CD4-positive, alpha-beta T cell treated with Interleukin-4 for 1 hour (primary cell): ENCODE data around the gene RIN3.
A peak's percentile ranks its signal among the peaks of the same experiment; 100 is the strongest.

ENCODE experiments used
- DNase-seq, 2 donors: peaks; one replicate each; pipeline ENCODE4 v3.0.0-alpha.2; 2020 to 2022

RIN3 gene

DNA sequence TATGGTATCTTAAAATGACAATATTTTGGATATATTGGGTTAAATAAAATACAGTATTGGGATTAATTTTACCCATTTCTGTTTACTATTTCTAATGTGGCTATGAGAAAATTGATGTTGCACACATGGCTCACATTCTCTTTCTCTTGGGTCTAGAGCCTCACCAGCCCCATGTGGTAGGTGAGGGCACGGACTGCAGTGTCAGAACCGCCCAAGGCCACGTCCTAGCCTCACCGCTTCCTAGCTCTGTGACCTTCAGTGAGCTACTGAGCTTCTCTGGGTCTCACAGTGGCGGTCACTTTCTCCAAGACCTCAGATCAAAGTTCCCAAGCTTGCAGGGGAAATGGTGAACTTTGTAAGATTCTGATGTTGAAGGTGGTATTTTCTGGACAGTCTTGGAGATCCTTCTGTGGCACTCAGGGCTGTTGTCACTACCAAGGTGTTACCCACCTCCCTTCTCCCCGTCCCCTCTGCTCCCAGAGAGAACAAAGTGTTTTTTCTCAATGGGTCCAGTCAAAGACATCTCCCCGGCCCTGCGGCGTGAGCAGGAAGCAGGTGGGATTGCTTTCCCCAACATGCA is 87.6 kb downstream of the RIN3 start:
- no peak for DNase-seq

DNA sequence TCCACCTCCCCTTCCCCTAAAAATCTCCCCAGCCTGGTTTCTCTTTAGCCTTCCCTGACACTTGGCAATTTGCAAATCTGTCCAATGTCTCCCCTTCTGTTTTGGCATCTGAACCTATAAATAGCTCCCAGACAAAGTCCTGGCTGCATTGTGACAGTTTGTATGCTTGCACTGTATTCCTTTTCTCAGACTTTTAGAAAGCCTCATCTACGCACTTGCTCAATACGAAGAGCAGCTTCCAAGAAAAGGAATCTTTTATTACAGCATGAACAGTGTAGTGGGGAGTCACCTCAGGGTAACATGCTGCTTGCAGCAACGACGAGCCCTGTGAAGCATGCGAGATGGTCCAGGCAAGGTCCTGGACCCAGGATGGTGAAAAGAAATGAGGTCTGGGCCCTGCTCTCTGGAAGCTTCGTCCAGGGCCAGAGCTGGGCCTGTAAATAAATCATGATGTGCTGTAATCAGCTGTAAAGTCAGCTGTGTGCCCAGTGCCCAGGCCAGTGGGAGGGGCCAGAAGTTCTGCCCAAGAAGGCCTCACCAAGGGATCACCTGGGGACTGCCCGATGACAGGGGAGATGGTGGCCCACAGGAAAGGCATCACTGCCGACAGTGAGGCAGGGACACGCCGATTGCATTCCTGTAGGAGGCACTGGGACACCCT is 88.3 kb downstream of the RIN3 start:
- no peak for DNase-seq

DNA sequence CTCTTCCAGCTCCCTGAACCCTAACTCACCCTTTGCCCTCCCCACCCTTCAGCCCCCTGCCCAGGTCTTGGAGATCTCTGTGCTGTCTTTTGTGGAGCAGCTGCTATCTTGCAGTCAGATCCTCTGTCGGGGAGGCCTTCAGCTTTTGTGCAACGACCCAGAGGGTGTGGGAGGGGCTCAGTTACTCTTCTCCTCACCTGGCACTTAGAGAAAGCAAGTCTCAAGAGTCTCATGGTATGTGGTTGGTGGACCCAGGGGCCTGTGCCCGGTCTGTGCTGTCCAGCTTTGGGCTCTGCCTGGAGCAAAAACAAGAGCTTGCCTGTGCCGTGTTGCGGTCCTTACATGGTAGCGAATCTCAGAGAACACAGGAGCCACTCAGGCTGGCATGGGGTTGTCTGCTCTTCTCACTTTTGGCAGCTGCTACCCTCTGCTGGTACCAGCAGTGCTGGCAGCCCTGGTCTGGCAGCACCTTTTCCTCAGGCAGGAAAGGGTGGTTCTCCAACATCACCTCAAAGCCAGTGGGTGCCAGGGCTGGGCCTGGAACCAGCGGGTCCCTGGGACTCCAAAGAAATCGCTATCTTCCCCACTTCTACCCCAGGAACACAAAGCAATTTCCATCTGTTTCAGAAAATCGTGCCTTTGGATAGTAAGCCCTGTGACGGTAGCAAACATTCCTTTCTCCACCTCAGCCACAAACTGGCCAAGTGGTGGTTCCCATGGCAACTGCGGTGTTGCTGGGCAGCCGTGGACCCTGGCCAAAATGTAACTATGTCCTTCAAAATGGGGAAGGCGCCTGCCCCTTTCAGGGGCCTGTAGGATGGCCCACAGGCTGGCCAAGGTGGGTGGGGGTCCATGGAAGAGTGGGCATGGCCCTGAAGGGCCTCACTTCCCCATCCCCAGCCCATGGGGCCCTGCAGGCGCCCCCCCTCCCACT is 90.0 kb downstream of the RIN3 start:
- peak; percentile 69 to 71 for DNase-seq

DNA sequence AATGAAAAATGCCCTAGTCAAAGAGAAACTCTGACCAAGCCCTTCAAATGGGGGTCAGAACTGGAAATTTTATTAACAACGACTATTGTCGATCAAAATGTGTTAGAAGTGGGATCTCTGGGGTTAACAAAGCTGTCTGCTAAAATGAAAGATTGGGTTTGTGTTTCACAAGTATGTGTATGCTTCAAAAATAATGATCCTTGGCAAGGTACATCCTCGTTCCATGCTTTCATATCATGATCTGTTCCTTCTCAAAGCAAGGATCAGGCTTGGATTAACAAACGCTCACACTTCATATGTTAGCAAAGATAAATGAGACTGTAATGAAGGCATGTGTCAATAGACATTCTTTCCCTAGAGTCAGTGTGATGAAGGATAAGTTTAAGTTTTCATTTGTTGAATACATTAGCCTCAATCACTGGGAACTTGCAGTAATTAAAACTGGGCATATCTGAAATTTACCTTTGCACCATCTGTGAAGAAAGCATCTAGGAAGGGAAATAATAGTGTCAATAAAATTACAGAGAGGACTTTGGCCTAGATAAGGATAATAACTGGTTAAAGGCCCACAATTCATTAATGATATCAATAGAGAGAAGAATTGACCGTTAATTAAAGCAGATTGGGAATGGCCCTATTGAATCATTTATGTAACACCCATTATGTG is 91.8 kb downstream of the RIN3 start:
- DNase-seq: no peak

DNA sequence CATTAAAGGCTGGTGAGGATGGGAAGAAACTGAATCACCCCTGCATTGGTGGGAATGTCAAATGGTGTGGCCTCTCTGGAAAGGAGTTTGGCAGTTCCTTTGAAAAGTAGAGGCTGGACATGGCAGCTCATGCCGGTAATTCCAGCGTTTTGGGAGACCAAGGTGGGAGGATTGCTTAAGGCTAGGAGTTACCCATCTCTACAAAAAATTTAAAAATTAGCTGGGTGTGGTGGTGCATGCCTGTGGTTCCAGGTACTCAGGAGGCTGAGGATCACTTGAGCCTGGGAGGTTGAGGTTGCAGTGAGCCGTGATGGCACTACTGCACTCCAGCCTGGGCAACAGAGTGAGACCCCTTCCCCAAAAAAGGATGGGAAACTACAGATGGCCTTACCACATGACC is 93.7 kb downstream of the RIN3 start:
- no peak for DNase-seq

DNA sequence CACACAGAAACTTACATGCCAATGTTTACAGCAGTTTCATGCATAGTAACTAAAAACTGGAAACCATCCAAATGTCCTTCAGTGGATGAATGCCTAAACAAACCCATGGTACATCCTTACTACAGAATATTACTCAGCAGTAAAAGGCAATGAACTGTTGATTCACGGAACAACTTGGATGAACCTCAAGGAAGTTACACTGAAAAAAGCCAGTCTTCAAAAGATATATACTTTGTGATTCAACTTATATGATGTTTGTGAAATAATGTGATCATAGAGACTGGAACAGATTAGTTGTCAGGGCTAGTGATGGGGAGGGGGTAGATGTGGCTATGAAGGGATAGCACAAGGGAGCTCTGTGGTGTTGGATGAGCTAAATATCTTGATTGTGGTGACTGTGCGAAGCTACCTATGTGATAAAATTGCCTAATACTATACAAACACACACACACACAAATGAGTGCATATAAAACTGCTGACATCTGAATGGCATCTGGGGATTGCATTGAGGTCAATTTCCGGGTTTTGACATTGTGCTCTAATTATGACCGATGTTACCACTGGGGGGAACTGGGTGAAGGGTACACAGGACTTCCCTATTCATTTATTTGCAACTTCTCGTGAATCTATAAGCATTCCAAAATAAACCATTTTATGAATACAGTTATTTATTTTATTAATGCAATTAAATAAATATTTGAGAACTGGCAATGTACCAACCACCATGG is 94.3 kb downstream of the RIN3 start:
- no peak for DNase-seq

DNA sequence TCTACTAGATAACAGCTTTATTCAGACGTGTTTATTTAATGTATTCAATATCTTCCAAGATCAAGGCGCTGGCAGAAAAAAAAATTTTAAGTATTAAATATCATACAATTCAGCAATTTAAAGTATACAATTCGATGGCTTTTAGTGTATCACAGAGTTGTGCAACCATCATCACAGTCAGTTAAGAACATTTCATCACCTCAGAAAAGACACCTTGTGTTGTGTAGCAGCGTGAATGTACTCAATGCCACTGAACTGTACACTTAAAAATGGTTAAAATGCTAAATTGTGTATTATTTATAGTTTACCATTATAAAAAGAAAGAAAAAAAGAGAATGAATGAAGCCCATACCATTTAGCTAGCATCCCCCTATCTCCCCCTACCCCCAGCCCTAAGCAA is 96.4 kb downstream of the RIN3 start:
- DNase-seq: no peak

DNA sequence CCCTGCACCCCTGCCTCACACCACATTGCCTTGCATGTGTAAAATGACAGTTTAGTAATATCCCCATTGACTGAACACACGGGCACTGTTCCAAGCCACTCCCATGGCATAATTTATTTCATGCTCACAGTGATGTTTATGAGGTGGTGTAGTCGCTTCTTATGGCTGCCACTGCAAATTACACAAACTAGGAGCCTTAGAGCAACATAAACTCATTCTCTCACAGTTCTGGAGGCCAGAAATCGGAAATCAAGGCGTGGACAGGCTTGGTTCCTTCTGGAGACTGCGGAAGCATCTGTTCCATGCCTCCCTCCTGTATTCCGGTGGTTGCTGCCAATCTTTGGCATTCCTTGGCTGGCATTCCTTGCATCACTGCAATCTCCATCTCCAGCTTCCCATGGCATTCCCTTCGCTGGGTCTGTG is 97.3 kb downstream of the RIN3 start:
- DNase-seq: no peak

DNA sequence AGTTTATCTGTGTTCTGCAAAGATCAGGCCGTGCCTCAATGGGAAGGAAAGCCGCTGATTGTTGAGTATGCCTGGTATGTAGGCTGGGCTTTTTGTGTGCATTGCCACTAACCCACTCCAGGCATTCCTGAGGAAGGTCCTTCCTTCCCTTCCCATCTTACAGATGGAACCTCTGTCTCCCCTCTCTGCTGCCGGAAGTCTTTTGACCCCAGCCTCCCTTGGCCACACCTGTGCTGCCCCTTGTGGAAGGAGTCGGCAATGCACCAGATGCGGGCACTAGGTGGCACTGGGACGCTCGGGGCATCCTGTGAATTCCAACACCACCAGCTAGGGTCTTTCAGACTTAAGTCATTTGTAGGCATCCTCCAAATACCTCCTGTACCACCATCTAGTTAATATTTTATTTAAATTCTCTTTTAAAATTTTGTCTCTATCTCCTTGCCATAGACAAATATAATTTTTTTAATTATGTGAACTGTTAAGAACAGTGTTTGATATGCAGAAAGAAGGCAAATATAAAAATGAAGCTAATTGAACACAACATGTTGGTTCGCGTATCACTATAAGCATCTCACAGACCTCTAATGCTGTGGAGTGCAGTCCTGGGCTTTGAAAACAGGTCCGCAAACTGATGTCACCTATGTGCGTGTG is 99.6 kb downstream of the RIN3 start:
- peak; percentile 63 to 69 for DNase-seq

DNA sequence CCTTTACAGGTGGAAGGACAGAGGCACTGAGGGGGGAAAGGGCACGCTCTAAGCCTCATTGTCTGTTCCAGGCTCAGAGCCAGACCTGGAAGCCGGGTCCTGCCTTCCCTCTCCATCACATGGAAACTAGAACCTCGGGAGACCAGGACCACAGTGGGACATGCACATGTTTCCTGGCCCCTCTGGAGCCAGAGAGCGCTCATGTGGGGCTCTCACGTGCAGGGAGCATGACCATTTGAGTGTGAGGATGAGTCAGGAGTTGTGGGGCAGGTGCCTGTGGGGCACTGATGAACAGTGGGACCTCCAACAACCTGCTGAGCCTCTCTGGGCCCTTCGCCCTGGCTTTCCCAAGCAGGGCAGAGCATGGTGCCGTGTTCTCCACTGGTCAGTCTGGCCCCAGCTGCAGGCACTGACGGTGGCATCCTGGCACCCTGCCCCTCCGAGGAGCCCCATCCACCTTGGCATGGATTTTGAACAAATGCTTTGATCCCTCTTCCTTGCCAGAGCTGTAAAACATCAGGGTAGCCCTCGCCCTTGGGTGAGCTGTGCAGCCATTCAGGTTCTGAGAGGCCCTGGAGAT is 100.2 kb downstream of the RIN3 start:
- DNase-seq: no peak

DNA sequence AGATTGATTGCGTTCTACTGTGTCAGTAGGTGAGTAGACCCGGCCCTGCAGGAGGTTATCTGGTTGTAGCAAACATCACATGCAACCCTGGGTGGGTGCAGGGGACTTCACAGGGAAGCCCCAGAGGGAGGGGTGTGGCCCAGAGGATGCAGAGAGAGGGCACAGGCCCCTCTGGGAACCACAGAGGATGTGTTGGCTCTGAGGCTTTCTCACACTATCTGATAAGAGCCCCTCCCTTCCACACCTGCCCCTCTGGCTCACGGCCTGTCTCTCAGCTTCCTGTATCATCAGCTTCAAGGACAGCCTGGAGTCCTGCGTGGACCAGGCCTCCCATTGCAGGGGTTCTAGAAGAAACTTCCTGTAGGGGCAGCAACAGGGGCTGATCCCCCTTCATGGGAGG is 101.9 kb downstream of the RIN3 start:
- peak; percentile 83 to 86 for DNase-seq

DNA sequence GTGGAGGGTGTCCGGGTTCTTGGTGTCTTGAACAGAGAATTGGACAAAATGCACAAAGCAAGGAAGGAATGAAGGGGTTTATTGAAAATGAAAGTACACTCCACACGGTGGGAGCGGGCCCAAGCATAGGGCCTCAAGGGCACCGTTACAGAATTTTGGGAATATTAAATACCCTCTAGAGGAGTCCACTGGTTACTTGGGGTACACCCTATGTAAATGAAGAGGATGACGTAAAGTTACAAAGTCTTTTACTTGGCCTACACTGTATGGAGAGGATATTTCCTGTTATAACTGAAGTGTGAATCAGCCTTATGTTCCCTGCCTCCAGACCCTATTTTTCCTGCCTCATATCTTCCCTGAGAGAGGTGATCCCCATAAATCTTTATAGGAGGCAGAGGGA is 102.6 kb downstream of the RIN3 start:
- no peak for DNase-seq

DNA sequence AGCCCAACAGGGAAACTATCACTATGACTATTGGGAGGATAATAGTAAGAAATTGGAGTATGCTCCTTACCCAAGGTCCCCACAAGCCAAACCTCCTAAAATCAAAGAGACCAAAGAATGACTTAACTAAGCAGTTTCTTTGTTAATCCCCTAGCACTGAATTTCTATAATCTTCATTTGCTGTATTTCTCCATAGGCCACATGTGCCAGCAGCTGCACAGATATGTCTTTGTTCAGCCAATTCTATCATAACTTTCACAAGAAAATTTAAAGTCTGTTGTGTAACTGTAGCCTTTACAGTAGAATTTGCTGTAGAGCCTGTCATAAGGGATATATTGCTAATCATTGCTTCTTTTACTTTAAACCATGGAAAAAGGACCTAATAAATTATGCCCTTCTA is 104.0 kb downstream of the RIN3 start:
- no peak for DNase-seq

DNA sequence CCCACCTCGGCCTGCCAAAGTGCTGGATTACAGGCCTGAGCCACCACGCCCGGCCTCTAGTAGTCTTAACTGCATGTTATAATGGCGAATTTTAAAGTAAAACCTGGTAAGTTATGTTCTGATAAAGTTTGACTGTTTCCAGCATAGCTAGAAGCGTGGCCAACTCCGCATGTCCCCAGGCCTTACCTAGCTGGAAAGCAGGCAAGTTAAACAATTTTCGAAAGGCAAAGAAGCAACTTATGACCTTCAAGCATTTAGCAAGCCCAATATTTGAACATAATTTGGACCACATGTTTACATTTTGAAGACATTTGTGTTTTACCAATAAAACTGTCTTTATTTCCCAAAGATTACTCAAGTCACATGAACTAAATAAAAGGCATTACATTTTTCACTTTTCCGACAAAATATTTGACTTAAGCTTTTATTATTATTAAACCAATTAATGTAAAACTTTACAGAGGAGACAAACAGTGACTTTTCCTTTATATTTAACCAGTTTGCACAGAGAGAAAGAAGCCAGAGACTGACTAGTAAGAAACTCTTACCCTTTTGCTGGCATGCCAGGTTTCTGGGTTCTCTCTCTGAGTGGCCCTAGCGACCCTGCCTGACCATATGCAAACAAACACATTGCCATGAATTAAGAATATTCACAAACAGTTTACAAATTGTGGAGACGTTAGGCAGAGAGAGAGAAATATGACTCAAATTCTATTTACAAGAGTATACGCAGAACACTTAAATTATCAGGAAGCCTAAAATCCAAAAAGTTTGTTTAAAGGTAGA is 106.3 kb downstream of the RIN3 start:
- DNase-seq: no peak

DNA sequence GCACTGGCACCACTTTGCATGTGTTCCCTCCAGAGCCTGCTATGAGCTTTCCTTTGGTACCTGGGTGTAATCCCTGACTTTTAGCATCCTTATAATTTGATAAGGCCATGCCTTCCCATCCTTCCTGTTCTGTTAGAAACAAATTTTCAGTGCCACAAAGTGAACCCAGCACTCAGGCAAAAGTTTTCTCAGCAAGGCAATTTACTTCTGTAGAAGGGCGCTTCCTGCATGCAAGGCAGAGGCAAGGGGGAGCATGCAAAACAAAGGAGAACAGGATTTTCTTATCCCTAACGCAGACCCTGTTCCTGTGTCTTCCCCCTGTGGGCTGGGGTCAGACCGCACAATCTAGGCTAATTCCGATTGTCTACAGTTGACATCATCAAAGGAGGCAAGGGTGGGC is 108.7 kb downstream of the RIN3 start:
- DNase-seq: no peak

DNA sequence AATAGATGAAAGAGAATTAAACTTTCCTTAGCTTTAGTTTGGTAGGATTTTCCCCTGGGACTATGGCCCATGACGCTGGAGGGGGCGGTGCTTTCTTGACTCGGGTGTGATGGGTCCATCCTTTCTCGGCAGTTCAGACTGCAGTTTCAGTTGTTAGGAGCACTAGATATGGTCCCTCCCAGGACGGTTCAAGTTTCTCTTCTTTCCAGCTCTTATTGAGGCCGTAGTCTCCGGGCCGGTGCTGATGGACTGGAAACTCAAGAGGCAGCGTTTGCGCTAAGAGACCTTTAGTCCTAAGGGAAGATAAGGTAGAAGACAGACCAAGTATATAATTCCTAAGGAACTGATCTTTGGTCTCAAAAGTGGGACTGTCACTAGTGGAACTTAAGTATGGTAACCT is 111.2 kb downstream of the RIN3 start:
- DNase-seq: no peak

DNA sequence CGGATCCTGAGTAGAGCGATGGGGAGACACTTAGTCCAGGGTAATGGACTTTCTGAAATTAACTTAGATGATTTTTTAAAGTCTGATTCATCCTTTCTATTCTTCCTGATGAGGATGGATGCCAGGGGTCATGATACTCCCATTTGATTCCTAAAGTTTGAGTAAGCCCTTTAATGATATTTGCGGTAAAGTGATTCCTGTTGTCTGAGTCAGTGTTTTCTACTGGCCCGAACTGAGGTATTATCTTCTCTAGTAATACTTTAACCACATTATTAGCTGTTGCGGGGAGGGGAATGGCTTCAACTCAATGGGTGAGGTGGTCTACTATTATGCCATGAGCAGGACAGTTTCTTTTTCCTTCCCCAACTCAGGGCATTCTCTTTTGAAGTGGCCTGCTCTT is 111.6 kb downstream of the RIN3 start:
- DNase-seq: no peak

DNA sequence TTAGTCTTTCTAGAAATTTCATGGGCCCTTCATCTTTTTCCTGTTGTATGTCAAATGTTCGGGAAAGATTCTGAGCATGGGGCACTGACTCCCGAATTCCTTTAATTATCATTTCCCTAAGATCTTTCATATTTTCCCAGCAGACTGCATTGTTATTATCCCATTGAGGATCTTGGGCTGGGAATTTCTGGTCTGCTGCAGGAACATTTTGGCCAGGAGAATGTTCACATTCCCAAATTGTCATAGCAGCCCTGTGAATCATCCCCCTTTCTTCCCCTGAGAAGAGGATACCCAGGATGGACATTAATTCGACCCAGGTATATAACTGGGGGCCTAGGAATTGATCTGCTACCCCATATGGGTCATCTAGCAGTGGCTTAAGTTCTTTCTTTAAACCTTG is 112.5 kb downstream of the RIN3 start:
- DNase-seq: no peak

DNA sequence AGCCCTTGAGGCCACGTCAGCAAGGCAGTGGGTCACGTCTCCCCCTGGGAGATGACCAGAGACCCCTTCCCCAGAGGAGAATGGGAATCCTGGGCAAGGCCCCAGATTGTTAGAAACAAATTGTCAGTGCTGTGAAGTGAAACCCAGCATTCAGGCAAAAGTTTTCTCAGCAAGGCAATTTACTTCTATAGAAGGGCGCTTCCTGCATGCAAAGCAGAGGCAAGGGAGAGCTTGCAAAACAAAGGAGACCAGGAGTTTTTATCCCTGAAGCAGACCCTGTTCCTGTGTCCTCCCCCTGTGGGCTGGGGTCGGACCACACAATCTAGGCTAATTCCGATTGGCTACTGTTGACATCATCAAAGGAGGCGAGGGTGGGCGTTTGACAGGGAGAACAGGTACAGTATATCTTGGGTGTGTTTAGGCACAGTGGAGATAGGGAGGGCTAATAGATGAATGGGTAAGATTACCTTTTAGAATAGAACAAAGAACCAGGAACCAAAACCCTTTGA is 114.2 kb downstream of the RIN3 start:
- DNase-seq: no peak

DNA sequence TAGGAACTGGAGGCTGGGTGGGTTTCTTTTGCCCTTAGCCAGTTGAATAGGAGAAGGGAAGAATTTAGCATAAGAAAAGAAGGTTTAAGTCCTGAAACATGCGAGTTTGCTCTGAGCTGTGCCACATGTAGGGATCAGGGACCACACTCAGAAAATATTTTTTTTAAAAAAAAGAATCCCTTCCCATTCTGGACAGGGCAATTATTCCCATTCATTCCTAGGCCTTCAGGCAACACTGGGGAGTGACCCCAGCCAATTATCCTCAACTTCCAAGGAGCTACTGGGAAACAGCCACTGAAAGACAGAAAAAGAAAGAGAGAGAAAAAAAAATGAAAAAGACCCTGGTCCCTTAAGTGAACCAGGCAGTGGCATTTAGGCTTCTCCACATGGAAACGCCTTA is 115.1 kb downstream of the RIN3 start:
- DNase-seq: no peak

DNA sequence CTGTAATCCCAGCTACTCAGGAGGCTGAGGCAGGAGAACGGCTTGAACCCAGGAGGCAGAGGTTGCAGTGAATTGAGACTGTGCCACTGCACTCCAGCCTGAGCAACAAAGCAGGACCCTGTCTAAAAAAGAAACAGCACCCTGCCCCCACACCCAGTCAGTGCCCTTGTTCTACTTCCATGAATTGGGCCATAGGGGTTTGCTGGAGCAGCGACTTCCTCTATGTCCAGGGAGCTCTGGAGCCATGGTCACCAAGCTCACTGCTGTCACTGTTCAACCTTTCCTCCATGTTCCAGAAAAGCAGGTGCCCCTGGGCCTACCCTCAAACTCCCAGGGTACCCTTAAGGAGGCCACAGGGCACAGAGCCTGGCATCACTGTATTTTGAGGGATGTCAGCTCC is 116.8 kb downstream of the RIN3 start:
- DNase-seq: no peak
